HG03060 (cell line): ENCODE measurements around the gene FLVCR2.

Source experiments
- ATAC-seq: cut with Tn5 transposase; IDR thresholded peaks from one replicate; pipeline ENCODE4 v1.9.1; 2021; ENCODE audit warnings: low read depth, moderate number of reproducible peaks; ENCODE audit not compliant: unreplicated experiment

The FLVCR2 gene

DNA sequence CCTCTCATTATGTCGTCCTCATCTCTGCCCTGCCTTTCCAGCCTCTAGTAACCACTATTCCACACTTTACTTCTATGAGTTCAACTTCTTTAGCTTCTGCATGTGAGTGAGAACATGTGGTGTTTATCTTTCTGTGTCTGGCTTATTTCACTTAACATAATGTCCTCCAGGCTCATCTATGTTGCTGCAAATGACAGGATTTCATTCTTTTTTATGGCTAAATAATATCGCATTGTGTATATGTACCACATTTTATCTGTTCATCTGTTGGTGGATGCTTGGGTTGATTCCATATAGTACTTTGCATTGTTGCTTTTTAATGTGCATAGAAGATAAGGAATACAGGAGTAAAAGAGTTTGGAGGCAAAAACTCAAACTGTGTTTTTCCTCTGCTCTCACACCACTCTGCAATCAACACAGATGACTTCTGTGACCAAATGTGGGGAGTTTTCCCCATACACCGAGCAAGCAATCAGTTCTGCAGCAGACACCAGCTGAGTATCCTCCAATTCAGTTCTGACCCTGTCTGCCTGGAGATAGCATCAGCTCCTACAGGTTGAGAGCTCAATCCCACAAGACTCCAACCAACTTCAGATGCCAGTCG is 24.6 kb upstream of the FLVCR2 start:
- ATAC-seq, result no peak

DNA sequence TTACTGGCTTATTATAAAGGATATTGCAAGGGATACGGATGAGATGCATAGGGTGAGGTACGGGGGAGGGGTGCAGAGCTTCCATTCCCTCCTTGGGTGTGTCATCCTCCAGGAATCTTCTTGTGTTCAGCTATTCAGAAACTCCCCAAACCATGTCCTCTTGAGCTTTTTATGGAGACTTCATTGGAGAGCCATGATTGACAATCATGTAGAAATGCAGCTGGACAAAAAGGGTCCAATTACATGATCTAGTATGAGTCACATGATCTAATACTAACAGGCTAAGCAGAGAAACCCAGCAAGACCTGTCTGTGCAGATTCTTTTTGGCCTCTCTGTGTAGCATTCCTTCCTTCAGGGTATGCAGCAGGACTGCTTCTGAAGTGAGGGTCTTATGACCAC is 23.9 kb upstream of the FLVCR2 start:
- ATAC-seq, result no peak

DNA sequence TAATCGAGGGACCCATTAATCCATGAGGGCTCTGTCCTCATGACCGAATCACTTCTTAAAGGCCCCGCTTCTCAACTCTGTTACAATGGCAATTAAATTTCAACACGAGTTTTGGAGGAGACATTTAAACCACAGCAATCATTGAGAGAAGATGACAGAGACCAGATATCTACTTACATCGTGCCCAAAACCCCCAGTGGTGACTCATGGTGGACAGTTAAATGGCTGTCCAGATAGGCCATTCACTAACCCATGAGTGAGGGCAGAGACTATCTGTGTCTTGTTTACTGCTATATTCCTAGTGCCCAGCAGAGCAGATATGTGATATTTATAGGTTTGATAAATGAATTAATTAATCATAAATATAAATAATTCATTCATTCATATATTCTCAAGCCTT is 20.0 kb upstream of the FLVCR2 start:
- ATAC-seq, result no peak

DNA sequence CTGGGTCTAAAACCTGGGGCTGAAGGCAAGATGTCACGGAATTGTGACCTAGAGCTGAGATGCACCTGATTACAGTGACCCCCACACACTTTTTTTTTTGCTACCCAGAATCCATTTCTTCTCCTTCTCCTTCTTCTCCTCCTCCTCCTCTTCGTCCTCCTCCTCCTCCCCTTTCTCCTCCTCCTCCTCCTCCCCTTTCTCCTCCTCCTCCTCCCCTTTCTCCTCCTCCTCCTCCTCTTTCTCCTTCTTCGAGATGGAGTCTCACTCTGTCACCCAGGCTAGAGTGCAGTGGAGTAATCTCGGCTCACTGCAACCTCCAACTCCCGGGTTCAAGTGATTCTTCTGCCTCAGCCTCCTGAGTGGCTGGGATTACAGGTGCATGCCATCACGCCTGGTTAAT is 19.4 kb upstream of the FLVCR2 start:
- no peak for ATAC-seq

DNA sequence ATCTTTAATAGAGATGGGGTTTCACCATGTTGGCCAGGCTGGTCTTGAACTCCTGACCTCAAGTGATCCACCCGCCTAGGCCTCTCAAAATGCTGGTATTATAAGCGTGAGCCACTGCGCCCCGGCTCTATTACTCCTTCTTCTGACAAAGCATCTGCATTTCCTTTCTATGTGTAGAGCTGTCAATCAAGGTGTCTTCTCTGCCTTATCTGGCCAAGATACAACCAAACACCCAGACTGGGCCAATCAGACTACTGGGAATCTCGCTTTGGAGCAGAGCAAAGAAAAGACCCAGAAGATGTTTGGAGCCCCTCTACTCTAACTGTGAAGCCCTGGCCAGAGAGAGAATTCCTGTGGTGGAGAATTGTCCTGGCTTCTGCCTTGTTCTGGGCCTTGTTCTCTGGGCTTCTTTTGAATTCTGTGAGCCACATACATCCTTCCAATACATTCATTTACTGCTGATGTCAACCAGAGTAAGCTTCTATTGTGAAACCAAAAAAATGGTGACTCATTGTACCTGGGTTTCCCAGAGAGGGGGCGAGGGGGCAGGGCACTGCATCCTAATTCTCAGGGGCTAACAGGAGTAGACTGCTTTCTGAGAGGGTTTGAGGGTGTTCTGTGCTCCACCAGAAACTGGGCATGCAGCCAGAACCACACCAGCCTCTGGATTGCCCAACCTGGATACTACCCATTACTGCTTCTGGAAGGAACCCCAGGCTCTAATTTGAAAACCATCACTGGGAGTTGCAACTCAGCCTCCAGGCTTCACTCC is 18.8 kb upstream of the FLVCR2 start:
- ATAC-seq, result no peak

DNA sequence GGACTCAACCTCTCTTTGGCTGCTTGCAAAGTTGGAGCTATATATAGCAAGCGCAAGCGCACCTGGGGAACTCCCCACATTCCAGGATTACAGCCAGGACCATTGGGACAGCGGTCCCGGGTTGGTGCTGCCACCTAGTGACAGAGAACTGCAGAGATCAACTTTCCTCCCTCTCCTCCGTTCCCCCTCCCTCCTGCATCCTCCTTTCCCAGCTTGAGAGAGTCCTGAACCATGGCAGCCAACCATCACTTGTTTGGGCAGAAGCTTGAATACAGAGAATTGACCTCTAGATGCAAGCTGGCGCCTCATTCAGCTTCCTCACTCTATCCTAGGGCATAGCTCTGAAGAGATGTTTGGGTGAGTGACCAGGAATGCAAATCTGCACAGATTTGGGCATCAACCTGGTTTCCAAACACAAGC is 17.4 kb upstream of the FLVCR2 start:
- ATAC-seq, result no peak

DNA sequence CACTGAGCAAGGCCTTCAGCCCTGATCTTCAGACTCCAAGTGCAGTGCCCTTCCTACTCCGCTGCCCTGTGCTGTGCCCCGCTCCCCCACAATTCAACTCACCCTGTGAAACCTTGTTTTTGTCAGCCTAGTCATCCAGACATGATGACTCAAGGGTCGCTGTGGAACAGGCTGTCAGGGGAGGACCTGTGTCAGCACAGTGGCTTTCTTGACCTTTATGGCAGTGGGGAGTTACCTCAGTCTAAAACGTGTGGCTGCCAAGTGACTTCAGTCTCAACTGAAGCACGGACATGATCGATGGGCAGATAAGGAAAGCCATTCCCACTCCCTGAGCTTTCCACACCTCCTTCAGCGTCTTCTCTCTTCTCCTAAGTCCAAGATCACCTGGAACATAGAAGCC is 16.3 kb upstream of the FLVCR2 start:
- no peak for ATAC-seq

DNA sequence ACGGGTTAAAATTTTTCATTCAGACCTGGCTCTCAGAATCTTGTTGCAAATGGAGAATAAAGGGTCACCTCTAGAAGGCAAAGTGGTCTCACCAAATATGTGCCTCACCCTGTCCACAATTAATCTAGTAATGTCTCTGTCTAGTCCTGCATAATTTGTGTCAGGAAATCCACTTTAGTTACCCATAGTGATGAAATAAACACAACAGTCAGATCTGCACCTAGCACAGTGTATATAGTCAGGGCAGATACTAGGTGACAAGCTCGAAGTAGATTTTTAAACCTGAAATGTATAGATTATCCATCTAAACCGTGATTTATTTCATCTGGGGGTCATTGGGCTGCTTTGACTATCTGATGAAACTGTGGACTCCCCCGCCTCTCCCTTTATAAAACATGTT is 15.9 kb upstream of the FLVCR2 start:
- no peak for ATAC-seq

DNA sequence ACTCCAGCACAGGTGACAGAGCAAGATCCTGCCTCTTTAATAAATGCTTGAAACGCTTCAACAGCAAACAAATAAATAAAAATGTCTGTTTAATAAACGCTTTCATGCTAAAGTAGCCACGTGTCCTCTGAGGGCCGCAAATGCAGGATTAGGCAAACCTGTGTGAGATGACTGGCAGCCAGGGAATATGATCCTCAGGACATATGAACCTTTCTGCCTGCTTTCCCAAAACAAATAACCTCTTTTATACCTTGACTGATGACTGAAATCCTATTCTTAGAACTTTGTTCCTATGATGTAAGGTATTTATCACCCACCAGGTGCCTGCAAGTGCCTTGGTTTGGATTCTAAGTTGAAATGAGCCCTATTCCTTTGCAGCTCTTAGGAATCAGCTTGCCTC is 14.5 kb upstream of the FLVCR2 start:
- ATAC-seq, result no peak

DNA sequence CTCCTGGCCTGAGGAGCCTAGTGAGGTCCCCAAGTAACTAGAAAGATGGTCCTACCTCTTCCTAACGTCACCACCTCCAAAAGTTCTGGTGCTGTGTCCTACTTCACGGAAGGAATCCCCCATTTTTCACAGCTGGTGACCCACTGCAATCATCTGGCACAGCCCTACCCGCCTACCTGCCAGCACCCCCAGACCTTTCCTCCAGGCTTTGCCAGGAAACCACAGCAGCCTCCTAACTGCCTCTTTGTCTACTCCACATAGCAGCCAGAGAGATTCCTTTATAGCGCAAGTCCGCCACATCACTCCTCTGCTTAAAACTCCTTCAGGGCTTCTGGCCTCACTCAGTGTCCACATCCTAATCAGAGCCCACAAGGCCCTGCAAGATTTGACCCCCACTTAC is 13.4 kb upstream of the FLVCR2 start:
- no peak for ATAC-seq

DNA sequence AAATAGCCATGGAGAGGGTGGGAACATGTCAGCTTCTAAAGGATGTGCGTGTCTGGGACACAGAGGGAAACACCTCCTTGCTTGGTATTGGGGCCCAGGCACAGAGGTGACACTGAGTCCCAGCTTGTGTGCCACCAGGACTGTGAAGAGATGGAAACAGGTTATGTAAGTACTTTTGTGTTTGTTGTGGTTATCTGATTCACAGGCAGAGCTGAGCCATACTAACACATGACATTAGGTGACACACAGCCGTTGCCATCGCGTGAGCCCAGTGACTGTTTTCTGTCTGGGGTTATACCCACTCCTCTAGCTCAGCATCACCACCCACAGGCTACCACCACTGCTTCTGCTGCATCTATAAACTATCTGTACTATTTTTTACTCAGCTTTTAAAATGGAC is 12.1 kb upstream of the FLVCR2 start:
- no peak for ATAC-seq

DNA sequence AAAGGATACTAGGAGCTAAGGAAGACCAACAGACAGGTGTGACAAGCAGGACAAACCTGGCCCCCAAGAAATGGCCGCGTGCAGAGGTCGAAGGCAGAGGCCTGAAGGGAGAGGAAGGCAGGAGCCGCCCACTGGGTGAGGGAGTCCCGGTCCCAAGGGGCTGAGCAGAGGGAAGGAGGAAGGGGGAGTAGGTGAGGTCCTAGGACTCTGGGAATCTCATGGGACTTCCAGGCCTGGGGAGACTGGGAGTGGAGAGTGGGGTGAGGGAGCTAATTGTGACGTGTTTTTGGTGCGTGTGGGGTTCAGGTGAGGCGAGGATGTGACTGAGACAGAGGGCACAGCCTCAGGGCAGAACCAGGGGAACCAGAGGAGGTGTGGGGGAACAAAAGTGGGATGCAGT is 11.7 kb upstream of the FLVCR2 start:
- ATAC-seq, result no peak

DNA sequence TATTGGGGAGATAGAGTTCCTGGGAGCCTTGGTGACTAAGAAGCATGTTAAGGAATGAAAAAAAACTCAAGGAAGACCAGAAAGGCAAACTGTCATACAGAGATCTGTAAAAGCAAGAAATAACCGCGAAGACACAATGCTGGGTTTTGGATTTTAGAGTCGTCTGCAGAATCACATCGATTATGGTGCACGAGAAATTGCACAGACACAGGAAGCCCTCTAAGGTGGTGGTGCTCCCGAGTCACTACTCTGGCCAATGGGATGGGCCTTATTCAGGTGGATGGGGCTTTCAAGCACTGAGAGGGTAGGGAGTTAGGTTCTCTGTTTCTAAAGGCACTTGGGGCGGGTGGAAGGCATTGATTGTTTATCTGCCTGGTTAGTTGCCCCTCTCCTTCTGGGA is 10.3 kb upstream of the FLVCR2 start:
- no peak for ATAC-seq

DNA sequence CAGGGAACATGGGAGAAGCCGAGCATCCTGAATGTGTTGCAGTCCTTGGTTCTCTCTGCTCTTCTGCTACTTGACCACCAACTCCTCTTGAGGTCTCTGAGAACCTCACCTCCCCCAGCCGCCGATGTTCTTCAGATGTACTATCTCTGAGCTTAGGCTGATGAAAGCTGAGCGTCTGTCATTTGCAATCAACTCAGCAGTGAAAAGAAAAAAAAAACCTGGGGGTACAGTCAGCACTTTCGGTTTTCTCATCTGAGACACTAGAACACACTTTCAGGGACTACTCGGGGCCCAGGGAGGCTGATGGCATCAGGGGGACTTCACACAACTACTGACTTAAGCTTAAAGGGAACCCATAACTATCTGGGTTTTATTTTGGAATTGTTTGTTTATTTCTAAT is 9.6 kb upstream of the FLVCR2 start:
- no peak for ATAC-seq

DNA sequence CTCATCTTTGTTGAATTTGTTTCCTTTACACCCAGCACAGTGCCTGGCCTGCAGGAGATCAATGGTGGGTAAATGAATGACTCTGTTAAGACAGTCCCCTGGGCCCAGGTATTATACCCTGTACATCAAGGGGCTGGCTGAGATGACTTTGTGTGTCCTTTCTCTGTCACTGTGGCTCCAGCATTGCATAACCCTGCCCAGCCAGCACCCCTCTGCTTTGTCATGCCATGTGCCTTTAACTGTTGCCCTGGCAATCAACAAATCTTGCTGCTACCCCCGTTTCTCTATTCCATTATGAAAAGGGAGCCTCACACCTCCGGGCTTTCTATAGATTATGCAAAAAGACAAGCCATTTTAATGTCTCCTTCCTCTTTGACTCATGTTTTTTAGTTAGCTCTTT is 7.6 kb upstream of the FLVCR2 start:
- ATAC-seq, result no peak

DNA sequence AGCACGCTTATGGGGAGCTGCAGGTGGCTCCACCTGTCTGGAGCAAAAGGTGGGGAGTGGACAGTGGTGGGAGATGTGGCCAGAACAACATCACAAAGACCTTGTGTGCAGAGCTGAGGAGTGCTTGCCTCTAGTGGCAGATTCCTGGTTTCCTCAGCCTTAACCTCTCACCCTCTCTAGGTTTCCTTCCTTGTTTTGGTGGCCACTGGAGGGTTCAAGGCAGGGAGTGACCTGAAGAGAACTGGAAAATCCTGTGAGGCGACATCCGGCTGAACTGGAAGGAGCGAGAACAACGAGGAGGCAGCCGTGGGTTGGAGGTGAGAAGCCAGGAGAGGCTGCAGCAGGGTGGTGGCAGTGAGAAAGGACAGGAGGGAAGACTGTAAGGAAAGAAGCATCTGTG is 6.3 kb upstream of the FLVCR2 start:
- ATAC-seq, result no peak

DNA sequence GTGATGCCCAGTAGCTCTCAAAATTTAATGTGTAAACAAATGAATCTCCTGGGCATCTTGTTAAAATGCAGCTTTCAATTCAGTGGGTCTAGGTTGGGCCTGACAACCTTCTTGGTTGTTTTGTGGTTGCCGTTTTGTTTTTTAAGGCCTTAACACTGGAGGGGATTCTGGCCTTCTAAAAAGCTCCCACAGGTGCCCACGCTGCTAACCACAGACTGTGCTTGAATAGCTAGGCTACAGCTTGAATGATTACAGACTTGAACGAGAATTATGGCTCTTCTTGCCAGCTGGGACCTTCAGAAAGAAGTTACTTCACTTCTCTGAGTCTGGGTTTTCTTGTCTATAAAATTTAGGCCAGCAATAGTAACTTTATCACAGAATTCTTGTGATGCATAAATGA is 1.3 kb upstream of the FLVCR2 start:
- no peak for ATAC-seq

DNA sequence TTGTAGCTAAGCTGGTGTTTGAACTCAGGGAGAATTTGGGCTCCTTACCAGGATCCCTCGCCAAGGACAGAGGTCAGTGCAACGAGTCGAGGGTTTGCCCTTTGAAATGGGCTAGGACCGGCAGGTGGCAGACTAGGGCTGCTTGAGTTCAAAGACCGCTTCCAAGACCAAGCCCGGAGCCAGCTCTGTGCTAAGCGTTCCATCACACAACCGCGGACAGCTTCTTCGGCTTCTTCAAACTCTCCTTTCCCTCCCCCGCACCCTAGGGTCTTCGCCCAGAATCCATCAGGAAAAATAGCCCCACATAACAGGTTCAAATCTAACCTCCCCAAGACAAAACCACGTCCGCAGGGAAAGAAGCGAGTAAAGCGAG is 705 bp upstream of the FLVCR2 start:
- ATAC-seq, result no peak

DNA sequence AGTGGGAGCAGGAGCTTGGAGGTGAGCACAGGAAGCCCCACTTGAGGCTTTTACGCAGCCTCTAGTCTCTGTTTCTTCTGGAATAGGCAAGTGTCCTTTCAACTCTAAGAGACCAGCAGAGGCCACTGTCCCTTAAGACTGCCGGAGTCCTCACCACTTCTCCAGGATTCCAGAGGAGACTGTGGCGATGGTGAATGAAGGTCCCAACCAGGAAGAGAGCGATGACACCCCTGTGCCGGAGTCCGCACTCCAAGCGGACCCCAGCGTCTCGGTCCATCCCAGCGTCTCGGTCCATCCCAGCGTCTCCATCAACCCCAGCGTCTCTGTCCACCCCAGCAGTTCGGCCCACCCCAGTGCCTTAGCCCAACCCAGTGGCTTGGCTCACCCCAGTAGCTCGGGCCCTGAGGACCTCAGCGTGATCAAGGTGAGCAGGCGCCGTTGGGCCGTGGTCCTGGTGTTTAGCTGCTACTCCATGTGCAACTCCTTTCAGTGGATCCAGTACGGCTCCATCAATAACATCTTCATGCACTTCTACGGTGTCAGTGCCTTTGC is 442 bp downstream of the FLVCR2 start:
- ATAC-seq, result no peak

DNA sequence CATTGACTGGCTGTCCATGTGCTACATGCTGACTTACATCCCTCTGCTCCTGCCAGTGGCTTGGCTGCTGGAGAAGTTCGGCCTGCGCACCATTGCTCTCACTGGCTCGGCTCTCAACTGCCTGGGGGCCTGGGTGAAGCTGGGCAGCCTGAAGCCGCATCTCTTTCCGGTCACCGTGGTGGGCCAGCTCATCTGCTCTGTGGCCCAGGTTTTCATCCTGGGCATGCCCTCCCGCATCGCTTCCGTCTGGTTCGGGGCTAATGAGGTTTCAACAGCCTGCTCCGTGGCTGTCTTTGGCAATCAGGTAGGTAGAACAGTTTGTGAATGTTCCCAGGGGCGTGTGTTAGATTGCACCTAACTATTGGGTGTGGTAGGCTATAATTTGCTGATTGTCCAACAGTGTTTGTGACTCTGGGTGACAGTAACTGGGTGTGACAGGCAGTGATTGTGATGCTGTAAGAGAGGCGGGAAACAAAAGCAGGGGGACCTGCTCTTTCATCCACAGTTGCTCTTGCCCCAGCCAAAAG is 981 bp downstream of the FLVCR2 start:
- no peak for ATAC-seq

DNA sequence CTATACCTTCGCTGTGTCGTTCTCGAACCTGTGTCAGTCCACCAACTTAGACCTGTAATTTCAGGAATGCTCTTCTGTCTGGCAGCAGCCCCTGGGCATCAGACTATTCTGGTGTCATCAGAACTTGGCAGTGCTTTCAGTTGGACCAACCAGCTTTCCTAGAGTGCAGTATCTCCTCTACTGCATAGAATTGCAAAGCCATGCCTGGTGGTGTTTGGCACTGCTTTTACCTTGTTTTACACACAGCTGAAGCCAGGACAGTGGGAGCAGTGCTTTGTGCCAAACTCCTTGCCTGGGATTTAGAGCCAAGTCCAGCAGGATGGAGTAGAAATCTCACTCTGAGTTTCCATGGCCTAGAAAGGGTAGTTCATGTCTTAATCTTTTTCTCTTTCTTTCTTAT is 1.5 kb downstream of the FLVCR2 start:
- no peak for ATAC-seq

DNA sequence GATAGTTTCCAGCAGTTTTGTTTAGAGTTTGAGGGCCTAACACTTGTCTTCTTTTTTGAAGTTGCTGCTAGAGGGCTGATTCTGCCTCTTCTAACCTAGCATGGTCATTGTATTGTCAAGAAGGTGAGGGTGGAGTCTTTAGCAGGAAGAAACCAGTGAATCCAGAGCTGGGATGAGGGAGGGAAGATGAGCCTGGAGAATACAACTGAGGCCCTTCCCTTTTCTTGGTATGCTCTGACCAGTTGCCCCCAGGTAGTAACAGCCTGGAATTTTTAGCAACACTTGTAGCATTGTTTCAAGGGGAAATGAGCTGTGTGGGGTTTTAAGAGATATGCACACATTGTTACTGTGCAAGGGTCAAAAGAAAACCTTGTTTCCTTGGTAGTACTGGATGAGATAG is 9.0 kb downstream of the FLVCR2 start:
- ATAC-seq, result no peak
